ES-I3 (cell line): Measurements from ENCODE around the gene RBPJ.
A peak's percentile ranks its signal among the peaks of the same experiment; 100 is the strongest.
"Not testable (repeated sequence)": the region's sequence is repeated elsewhere in the genome, so short reads cannot be mapped to it uniquely, and the experiment has no call there.

Source experiments
- H3K36me3 ChIP-seq: 2 replicates; pipeline ENCODE4 v1.6.1; 2013; ENCODE audit warnings: mild to moderate bottlenecking, low read length, control low read depth, moderate library complexity; ENCODE audit not compliant: insufficient read depth
- H3K4me1 ChIP-seq: 2 replicates; pipeline ENCODE4 v1.6.1; 2013; ENCODE audit warnings: mild to moderate bottlenecking, control low read depth, low read length; ENCODE audit not compliant: insufficient read depth
- H3K9ac ChIP-seq: 2 replicates; pipeline ENCODE4 v1.6.1; 2013; ENCODE audit warnings: low read depth, mild to moderate bottlenecking, low read length, moderate library complexity
- H3K9me3 ChIP-seq: 2 replicates; pipeline ENCODE4 v1.6.1; 2013; ENCODE audit warnings: mild to moderate bottlenecking, low read length, moderate library complexity; ENCODE audit not compliant: control insufficient read depth, insufficient read depth

Gene RBPJ

GRCh38 chr4:26296021-26296420 is 24.8 kb upstream of the RBPJ start:
- H3K4me1 ChIP-seq = peaks cover 34% of the 10 kb centered on the region
- H3K9me3 ChIP-seq = no peaks in the 10 kb centered on the region
- no peaks in the 10 kb centered on the region for H3K36me3 ChIP-seq
- H3K9ac ChIP-seq = no peak overlapping the region

GRCh38 chr4:26296514-26296913 is 24.3 kb upstream of the RBPJ start:
- no peaks in the 10 kb centered on the region for H3K36me3 ChIP-seq
- H3K9me3 ChIP-seq = no peaks in the 10 kb centered on the region
- peaks cover 35% of the 10 kb centered on the region for H3K4me1 ChIP-seq
- no peak overlapping the region for H3K9ac ChIP-seq

DNA sequence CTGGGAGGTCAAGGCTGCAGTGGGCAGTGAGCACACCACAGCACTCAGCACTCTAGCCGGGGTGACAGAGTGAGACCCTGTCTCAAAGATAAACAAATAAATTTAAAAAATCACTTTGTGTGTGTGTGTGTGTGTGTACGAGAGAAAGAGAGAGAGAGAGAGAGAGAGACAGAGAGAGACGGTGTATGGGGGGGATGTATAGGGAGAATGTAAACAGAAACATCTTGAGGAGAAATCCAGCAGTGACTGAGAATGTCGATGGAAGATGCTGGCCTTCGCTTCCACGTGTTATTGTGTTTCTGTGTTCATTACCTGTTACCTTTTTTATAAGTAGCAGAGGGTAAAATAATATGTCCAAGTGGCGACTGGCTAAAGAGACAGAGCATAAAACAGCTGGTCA is 23.6 kb upstream of the RBPJ start:
- no peaks in the 10 kb centered on the region for H3K9me3 ChIP-seq
- H3K4me1 ChIP-seq = peaks cover 35% of the 10 kb centered on the region
- no peak overlapping the region for H3K9ac ChIP-seq
- no peaks in the 10 kb centered on the region for H3K36me3 ChIP-seq

GRCh38 chr4:26298198-26298947 is 22.4 kb upstream of the RBPJ start:
- Histone ChIP-seq H3K36me3 (no peaks in the 10 kb centered on the region), H3K9me3 (no peaks in the 10 kb centered on the region), H3K9ac (no peak overlapping the region; the same call in 1 of the 2 replicates), H3K4me1 (peaks cover 39% of the 10 kb centered on the region)

GRCh38 chr4:26299254-26299882 is 21.4 kb upstream of the RBPJ start:
- peak overlapping the region; percentile 19; the same call in 1 of the 2 replicates for H3K9ac ChIP-seq
- H3K36me3 ChIP-seq = no peaks in the 10 kb centered on the region
- H3K9me3 ChIP-seq = no peaks in the 10 kb centered on the region
- H3K4me1 ChIP-seq = peaks cover 39% of the 10 kb centered on the region

DNA sequence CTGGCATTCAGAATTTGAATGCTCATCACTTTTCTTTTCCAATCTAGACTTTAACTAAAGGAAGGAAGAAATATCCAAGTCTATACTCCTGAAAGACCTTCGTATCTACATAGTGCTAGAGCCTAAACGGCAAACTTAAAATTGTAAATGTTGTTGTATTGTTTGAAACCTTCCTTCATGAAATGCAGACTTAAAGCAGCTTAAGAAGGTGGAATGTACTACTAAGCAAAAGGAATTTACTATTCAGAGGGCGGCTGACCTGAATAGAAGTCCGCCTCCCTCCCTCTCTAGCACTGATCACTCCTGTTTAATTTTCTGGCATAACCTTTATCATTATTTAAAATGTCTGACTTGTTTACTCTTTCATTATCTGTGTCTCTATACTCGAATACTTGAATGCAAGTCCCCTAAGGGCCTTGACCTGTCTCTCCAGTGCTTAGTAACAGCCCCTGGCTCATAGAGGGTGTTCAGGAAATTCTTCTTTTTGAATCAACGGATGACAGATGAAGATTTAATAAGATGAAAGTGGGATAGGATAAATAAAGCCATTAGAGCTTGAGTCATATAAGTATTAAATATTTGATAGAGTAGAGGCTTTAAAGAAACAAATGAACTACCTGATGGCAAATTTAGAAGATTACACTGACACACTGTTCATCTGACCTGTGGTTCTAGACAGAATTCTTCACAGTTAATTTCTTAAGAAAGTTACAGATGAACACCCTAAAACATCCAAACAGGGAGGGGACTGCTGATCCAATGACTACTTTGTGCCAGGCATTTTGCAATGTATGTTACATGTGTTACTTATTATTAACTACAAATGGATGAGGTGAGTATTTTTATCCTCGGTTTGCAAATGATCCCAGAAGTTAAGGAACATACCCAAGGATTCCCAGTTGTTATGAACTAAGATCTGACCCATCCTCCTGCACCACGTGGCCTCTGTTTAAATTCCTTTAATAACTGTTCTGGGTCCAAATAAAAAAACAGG is 20.2 kb upstream of the RBPJ start:
- H3K4me1 ChIP-seq = peaks cover 37% of the 10 kb centered on the region
- H3K9me3 ChIP-seq = no peaks in the 10 kb centered on the region
- no peaks in the 10 kb centered on the region for H3K36me3 ChIP-seq
- peak overlapping the region; percentile 19; the same call in 1 of the 2 replicates for H3K9ac ChIP-seq

DNA sequence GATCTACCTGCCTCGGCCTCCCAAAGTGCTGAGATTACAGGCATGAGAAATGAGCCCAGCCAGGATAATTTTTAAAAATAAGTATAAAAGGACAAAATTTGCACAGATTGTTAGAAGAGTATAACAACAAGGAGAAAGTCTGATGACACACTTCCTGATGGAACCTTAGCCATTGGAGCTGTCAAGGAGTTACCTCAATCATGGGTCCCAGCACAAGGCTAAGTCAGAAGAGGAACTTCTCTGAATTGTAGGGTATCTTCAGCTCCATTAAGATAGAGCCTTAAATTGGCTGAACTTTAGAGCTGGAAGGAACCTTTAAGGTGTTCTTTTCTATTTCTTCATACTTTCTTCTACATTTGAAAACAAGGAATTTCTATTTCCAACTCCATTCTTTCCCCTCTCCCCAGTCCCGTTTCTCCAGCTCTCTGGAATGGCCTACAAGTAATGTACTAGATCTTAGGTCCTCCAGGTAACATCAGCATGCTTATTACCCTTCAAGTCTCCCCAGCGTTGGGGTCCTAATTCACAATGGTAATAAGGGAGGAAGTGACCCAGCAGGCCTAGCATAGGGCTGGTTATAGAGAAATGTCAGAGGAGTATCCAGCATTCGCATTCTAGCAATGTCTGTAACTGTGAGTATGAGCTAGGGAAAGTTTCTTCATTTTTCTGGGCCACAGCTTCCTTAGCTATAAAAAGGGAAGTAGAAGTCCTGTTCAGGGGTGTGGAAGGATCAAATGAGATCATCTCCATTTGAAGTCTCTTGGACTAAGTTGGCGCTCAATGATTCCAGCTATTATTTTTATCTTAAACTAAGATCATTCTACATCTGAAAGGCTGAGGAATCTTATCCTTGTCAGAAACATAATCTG is 18.5 kb upstream of the RBPJ start:
- no peaks in the 10 kb centered on the region for H3K36me3 ChIP-seq
- H3K4me1 ChIP-seq = peaks cover 29% of the 10 kb centered on the region
- no peak overlapping the region for H3K9ac ChIP-seq
- no peaks in the 10 kb centered on the region for H3K9me3 ChIP-seq

- no peak overlapping the region for H3K9ac ChIP-seq
- H3K36me3 ChIP-seq = no peaks in the 10 kb centered on the region
- peaks cover 27% of the 10 kb centered on the region for H3K4me1 ChIP-seq
- no peaks in the 10 kb centered on the region for H3K9me3 ChIP-seq
Observed at GRCh38 chr4:26303008-26303407, 17.8 kb upstream of the RBPJ start.

- Histone ChIP-seq H3K4me1 (peaks cover 4% of the 10 kb centered on the region), H3K9ac (no peak overlapping the region), H3K9me3 (no peaks in the 10 kb centered on the region), H3K36me3 (no peaks in the 10 kb centered on the region)
Observed at GRCh38 chr4:26307037-26307800, 13.6 kb upstream of the RBPJ start.

DNA sequence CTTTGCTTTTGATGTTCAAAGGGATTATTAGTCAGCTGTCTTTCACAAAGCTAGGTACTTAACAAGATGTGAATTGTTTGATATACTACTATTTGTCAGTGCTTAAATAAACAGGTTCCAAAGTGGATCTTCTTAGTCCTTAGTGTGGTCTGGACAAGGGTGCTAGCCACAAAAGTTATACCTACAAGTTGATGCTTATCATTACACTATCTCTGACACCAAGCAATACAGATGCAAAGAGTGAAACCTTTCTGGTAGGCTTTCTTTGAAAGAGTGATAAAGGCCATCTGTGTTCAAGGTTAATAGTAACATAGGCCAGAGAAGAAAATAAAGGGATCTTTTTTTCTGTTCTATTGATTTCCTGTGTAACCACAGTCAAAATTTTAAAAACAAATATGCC is 12.2 kb upstream of the RBPJ start:
- Histone ChIP-seq H3K36me3 (no peaks in the 10 kb centered on the region), H3K9ac (no peak overlapping the region), H3K4me1 (no peaks in the 10 kb centered on the region), H3K9me3 (no peaks in the 10 kb centered on the region)

DNA sequence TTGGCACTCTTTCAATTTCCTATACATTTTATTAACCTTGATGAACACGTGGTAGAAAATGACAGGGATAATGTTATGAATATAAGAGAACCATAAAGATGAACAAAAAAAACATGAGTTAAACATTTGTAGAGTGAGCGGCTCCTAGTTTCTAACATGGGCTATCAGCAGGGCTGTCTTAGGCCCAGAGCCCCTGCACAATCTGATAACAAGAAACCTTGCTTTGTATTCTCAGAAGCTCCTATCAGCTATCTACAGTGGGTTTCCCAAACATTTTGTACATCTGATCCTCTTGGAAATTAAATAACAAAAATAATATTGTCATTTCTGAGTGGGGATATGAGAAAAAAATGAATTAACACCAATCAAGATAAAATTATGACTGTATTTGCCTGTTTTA is 10.6 kb upstream of the RBPJ start:
- Histone ChIP-seq H3K9me3 (peaks cover 8% of the 10 kb centered on the region), H3K36me3 (no peaks in the 10 kb centered on the region), H3K4me1 (no peaks in the 10 kb centered on the region), H3K9ac (no peak overlapping the region)

DNA sequence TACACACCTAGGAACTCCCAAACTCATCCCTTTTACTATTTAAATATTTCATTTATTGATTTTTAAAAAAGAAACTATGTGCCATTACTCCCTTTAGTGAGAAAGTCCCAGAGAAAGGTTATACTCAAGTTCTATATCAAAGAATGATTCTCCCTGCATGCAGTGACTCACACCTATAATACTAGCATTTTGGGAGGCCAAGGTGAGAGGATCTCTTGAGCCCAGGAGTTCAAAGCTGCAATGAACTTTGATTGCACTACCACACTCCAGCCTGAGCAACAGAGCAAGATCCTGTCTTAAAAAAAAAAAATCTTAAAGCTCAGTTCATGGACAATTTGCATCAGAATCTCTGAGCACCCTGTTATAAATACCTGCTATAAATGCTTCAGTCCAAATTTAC is 9.2 kb upstream of the RBPJ start:
- H3K4me1 ChIP-seq = no peaks in the 10 kb centered on the region
- H3K9ac ChIP-seq = no peak overlapping the region
- H3K36me3 ChIP-seq = no peaks in the 10 kb centered on the region
- H3K9me3 ChIP-seq = peaks cover 13% of the 10 kb centered on the region

DNA sequence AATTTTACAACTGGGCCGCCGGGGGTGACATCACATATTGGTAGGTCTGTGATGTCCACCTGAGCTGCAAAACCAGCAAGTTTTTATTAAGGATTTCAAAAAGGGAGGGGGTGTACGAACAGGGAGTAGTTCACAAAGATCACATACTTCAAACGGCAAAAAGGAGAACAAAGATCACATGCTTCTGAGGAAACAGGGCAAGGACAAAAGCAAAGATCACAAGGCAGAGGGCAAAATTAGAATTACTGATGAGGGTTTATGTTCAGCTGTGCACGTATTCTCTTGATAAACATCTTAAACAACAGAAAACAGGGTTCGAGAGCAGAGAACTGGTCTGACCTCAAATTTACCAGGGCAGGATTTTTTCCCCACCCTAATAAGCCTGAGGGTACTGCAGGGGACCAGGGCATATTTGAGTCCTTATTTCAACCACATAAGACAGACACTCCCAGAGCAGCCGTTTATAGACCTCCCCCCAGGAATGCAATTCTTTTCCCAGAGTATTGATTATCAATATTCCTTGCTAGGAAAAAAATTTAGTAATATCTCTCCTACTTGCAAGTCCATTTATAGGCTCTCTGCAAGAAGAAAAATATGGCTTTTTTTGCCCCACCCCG is 5.4 kb upstream of the RBPJ start:
- not testable (repeated sequence) for H3K4me1 ChIP-seq, H3K9ac ChIP-seq, H3K36me3 ChIP-seq
- H3K9me3 ChIP-seq = peaks cover 25% of the 10 kb centered on the region
